Omental fat pad (tissue), 4 donors: ENCODE data around the gene CLTB. TPM values are rescaled to one million over a fixed set of nuclear protein-coding genes. Genes with fewer than 3 reads are reported as not detected.

Experiments used
- ATAC-seq: fragments of 150-250 bp; one replicate; pipeline ENCODE4 v1.9.1; 2016; ENCODE audit warnings: mild to moderate bottlenecking, moderate library complexity; ENCODE audit not compliant: low FRiP score
- DNase-seq: peaks from one replicate; pipeline ENCODE4 v3.0.0-alpha.2; 2019; ENCODE audit warnings: low spot score
- CTCF ChIP-seq, 3 donors: fragments of 450-650 bp; IDR thresholded peaks; one replicate each; pipeline ENCODE4 v1.5.1; 2016 to 2017; ENCODE audit warnings: antibody characterized with exemption in 3 of 3, mild to moderate bottlenecking in 3 of 3, moderate library complexity in 2 of 3
- total RNA-seq, 4 donors: library from RNA; depleted of rRNA; stranded (reverse); fragments of >200 nt; gene quantifications; one replicate each; pipeline ENCODE4 v1.1.0, GENCODE V29; 2016

The CLTB gene
- total RNA-seq, 4 donors from 2014 or later: 119 to 171 (median 128) TPM

GRCh38 chr5:176368726-176369125, 47.6 kb downstream of the CLTB start:
- DNase-seq (no peak), ATAC-seq (no peak)
- TF ChIP-seq CTCF (IDR thresholded peaks at IDR 0.05): no peak

DNA sequence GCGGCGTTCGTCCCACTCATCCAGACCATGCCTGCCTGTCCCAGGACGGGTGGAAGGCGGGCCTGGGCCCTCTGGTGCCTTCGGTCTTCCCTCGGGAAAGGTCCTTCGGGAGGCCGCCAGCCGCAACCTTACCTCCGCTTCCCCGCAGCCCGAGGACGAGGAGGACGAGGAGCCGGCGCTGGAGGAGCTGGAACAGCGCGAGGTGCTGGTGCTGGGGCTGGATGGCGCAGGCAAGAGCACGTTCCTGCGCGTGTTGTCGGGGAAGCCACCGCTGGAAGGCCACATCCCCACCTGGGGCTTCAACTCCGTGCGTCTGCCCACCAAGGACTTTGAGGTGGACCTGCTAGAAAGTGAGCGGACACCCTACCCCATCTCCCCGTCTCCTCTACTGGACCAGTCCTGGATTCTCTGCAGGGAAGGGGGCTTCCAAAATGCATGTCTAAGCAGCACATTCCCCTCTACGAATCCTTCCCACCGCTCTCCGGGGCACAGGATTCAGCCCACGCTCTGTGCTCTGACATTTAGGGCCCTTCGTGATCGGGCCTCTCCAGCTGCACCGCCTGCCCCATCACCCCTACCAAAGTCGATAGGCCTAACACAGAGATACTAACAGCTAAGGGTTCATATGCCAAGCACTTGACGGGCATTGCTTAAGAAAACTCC, 50.0 kb downstream of the CLTB start:
- TF ChIP-seq CTCF (IDR thresholded peaks at IDR 0.05): no peak
- DNase-seq: no peak
- no peak for ATAC-seq

- TF ChIP-seq CTCF (IDR thresholded peaks at IDR 0.05): no peak
- ATAC-seq (peak; percentile 64), DNase-seq (no peak)
These were observed 50.7 kb downstream of the CLTB start, which contains the start of gene ARL10 for GRCh38 chr5:176365351-176366231. Gene ARL10, plus strand, starts transcription at chr5:176365487. Its CDS starts 77 bp downstream, at chr5:176365564.

DNA sequence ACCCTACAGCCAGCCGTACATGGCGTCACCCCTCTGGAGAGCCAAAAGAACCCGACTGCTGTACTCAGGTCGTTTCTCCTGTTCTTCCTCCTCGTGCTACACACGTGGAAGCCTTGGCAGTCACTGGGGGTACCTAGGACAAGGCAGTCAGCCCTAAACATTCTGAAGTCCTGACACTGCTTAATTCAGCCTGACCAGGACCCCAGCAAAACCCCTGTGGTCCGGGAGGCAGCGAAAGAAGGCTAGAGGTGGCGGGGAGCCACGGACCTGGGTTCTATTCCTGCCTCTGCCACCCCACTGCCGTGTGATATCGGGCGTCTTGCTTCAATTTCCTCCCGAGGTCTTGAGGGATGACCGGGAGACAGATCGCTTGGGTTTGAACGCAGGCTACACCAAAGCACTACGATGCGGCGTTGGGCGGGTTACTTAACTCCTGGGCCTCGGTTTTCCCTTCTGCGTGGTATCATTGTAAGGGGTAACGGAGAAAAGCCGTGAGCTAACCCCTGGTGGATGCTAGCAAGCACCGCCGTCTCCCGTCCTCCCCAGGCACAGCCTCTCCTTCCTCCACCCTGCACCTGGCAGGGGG, 51.5 kb downstream of the CLTB start:
- TF ChIP-seq CTCF (IDR thresholded peaks at IDR 0.05): no peak
- no peak for DNase-seq
- no peak for ATAC-seq

- TF ChIP-seq CTCF (IDR thresholded peaks at IDR 0.05): no peak
- ATAC-seq (no peak), DNase-seq (no peak)
These were observed 54.2 kb downstream of the CLTB start for GRCh38 chr5:176362233-176362490.

- ATAC-seq (peak; percentile 91), DNase-seq (peak; percentile 79)
- no peak for TF ChIP-seq CTCF (IDR thresholded peaks at IDR 0.05)
These were observed 54.7 kb downstream of the CLTB start, which contains the start of gene KIAA1191 for GRCh38 chr5:176361437-176362232. Gene KIAA1191, minus strand, starts transcription at chr5:176361764. Its CDS starts 2,256 bp downstream, at chr5:176359508.
